ENCODE data around the gene UBALD2. TPM values are rescaled to one million over a fixed set of nuclear protein-coding genes. Genes with fewer than 3 reads are reported as not detected.
"Not testable (repeated sequence)": the region's sequence is repeated elsewhere in the genome, so short reads cannot be mapped to it uniquely, and the experiment has no call there.

Gene UBALD2
- polyA plus RNA-seq, 1 of the 3 experiments (the other 2 are of a cell fraction) = 27.0 TPM

DNA sequence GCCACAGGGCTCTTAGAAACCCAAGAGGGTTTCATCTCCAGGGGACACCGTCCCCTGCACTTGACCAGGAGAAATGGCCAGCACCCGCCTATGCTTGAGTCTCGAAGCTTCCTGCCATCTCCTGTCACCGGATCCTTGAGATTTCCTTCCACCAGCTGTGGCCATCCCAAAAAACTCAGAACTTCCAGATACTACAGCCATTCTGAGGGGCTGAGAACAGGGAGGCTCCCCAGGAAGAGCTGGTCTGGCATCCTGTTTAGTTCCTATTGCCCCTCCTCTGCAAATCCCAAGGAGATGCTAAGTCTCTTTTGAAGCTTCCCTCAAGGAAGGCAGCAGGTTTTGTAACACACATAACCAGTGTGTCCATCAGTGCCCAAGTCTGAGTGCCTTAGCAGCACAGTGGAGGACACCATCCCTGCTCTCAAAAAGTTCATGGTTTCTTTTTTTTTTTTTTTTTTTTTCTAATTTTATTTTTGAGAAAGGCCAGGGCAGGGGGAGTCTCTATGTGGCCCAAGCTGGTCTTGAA lies 2.0 kb downstream of the UBALD2 start (continued):
- TF ChIP-seq NFIC (IDR thresholded peaks at IDR 0.05; ENCODE audit: borderline replicate concordance) = no peak
- TF ChIP-seq MEF2A (IDR thresholded peaks at IDR 0.05; ENCODE audit: borderline replicate concordance, low read depth) = no peak
- TF ChIP-seq REST (IDR thresholded peaks at IDR 0.05; ENCODE audit: low read depth, low read length) = no peak

GRCh38 chr17:76267581-76268001 lies 2.4 kb downstream of the UBALD2 start:
- CTCF ChIA-PET = interaction anchor here (1.0 to 7.0 kb wide), 11 partner anchors 8 to 291 kb away, joined by 3 to 130 read pairs (median 5); partner anchors contain the start of gene SPHK1
- POLR2A ChIA-PET, H3K9ac ChIP-seq: not testable (repeated sequence)

DNA sequence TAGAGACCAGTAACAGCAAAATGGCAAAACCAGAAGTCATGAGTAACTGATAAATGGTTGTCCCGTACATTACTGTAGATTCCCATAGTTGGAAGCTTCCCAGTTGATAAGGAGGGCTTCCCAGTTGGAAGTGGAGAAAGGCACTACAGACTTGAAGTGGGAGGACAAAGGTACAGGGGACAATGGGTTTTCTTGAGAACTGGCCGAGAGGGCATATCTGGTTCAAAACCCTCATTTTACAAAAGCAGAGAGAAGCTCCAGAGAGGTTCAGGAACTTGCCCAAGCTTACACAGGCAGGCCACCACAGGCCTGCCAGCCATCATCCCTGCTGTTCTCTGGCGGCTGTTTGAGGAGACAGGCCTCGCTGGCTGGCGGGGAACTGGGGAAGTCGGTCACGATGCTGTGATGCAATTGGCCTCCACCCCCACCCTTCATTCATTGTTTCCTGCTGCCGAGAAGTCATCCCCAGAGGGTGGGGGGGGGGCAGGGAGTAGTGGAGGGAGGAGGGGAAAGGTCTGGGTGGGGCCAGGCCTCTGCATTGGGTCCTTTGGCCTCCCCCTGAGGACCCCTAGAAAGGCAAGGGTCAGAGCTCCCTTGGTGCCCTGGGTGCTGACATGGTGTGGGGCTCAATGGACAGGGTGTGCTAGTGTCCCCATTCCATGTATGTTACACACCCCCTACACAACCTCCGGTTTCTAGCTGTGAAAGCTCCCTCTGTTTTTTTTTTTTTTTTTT lies 3.0 kb downstream of the UBALD2 start:
- WGBS (ENCODE audit: low lambda C conversion rate) = 79% methylated on average over 9 of the region's 9 CpGs
- Histone ChIP-seq H3K9ac (no peak overlapping the region), H3K4me1 (ENCODE audit: control insufficient read depth in 1 of 2, insufficient read depth in 2 of 2, low read depth in 1 of 2, low read length in 1 of 2) (peaks cover 19 to 22% of the 10 kb centered on the region in 2 experiments; a peak in 3 of 4 replicates), H3K4me2 (peak overlapping the region; percentile 6; the same call in 1 of the 2 replicates), H3K36me3 (replicated peaks in 1 of 2; ENCODE audit: control insufficient read depth in 1 of 2, insufficient read depth in 2 of 2, low read length in 1 of 2) (peaks cover 8 to 23% of the 10 kb centered on the region in 2 experiments), H4K20me1 (ENCODE audit: insufficient read depth) (peaks cover 13% of the 10 kb centered on the region; the same call in 1 of the 2 replicates), H3K27ac (ENCODE audit: low read depth in 2 of 2, low read length in 1 of 2) (no peak overlapping the region; a peak in 1 of 4 replicates), H2AFZ (ENCODE audit: low read depth) (no peak overlapping the region), H3K4me3 (ENCODE audit: low read depth in 2 of 2, low read length in 1 of 2) (no peak overlapping the region), H3K79me2 (ENCODE audit: insufficient read depth) (peaks cover 57% of the 10 kb centered on the region), H3F3A (replicated peaks; ENCODE audit: insufficient read depth) (peaks cover 19% of the 10 kb centered on the region), H3K27me3 (ENCODE audit: insufficient read depth) (no peaks in the 10 kb centered on the region), H3K9me2 (no peaks in the 10 kb centered on the region), H3K9me3 (no peaks in the 10 kb centered on the region)
- DNase-seq = peak; percentile 39
- ChIA-PET POLR2A (interaction anchor here (0.6 to 0.9 kb wide), 2 partner anchors 232 to 462 kb away, joined by 3 to 4 read pairs; no protein-coding TSS in a partner anchor), CTCF (interaction anchor here (0.6 to 7.0 kb wide), 11 partner anchors 12 to 160 kb away, joined by 3 to 130 read pairs (median 4); partner anchors contain the start of gene SPHK1)
- TF ChIP-seq USF2 (IDR thresholded peaks at IDR 0.05; ENCODE audit: borderline replicate concordance, low read depth, low read length) = no peak
- no peak for TF ChIP-seq TCF12 (IDR thresholded peaks at IDR 0.05)
- no peak for TF ChIP-seq NRF1 (IDR thresholded peaks at IDR 0.05; ENCODE audit: low read depth, low read length)
- no peak for TF ChIP-seq MXI1 (IDR thresholded peaks at IDR 0.05; ENCODE audit: low read depth, low read length)
- TF ChIP-seq YY1 (IDR thresholded peaks at IDR 0.05; ENCODE audit: low read depth) = no peak
- no peak for TF ChIP-seq REST (IDR thresholded peaks at IDR 0.05; ENCODE audit: low read depth, low read length)
- no peak for TF ChIP-seq JUND (IDR thresholded peaks at IDR 0.05)
- no peak for TF ChIP-seq CHD2 (IDR thresholded peaks at IDR 0.05; ENCODE audit: low read length, partially characterized antibody)
- no peak for TF ChIP-seq ELF1 (IDR thresholded peaks at IDR 0.05)
- TF ChIP-seq IRF3 (IDR thresholded peaks at IDR 0.05; ENCODE audit: low read depth, low read length) = no peak
- TF ChIP-seq GABPA (IDR thresholded peaks at IDR 0.05; ENCODE audit: low read depth) = no peak
- TF ChIP-seq SMC3 (IDR thresholded peaks at IDR 0.05; ENCODE audit: low read depth, low read length) = no peak

More at GRCh38 chr17:76267581-76268001, 2.4 kb downstream of the UBALD2 start:
- H4K20me1 ChIP-seq (ENCODE audit: insufficient read depth) = peaks cover 13% of the 10 kb centered on the region; the same call in 1 of the 2 replicates
- not testable (repeated sequence) for H3K27ac ChIP-seq (ENCODE audit: low read depth in 2 of 2, low read length in 1 of 2); DNase-seq; H3K4me3 ChIP-seq (ENCODE audit: low read depth in 2 of 2, low read length in 1 of 2); H3K9me3 ChIP-seq; H2AFZ ChIP-seq (ENCODE audit: low read depth); H3K9me2 ChIP-seq; H3K27me3 ChIP-seq (ENCODE audit: insufficient read depth)
- H3K4me1 ChIP-seq (ENCODE audit: control insufficient read depth in 1 of 2, insufficient read depth in 2 of 2, low read depth in 1 of 2, low read length in 1 of 2) = peaks cover 19 to 22% of the 10 kb centered on the region in 2 experiments; a peak in 3 of 4 replicates
- 94% methylated on average over 13 of the region's 13 CpGs for WGBS (ENCODE audit: low lambda C conversion rate)
- H3F3A ChIP-seq (replicated peaks; ENCODE audit: insufficient read depth) = peaks cover 23% of the 10 kb centered on the region
- H3K4me2 ChIP-seq = peak overlapping the region; percentile 90; the same call in 1 of the 2 replicates
- H3K79me2 ChIP-seq (ENCODE audit: insufficient read depth) = peaks cover 57% of the 10 kb centered on the region
- H3K36me3 ChIP-seq (replicated peaks in 1 of 2; ENCODE audit: control insufficient read depth in 1 of 2, insufficient read depth in 2 of 2, low read length in 1 of 2) = peaks cover 8 to 23% of the 10 kb centered on the region in 2 experiments
